ENCODE results near the gene IL9R.
"Not testable (repeated sequence)": the region's sequence is repeated elsewhere in the genome, so short reads cannot be mapped to it uniquely, and the experiment has no call there.

IL9R gene

GRCh38 chrX:155999751-156000150 lies 2.3 kb downstream of the IL9R start:
- not testable (repeated sequence) for DNase-seq

- DNase-seq, result no peak
Observed at GRCh38 chrX:156000361-156000926, 2.9 kb downstream of the IL9R start.

GRCh38 chrX:156001001-156001666 lies 3.6 kb downstream of the IL9R start:
- DNase-seq, result no peak

GRCh38 chrX:156001667-156002021 lies 4.1 kb downstream of the IL9R start:
- DNase-seq, result no peak

- DNase-seq, result no peak
Observed at GRCh38 chrX:156002507-156002906, 5.0 kb downstream of the IL9R start.

- no peak for DNase-seq
Observed at GRCh38 chrX:156003486-156004185, 6.1 kb downstream of the IL9R start.

- DNase-seq, result no peak
Observed at GRCh38 chrX:156004256-156004655, 6.8 kb downstream of the IL9R start.

- no peak for DNase-seq
Observed at GRCh38 chrX:156004740-156005139, 7.2 kb downstream of the IL9R start.

- no peak for DNase-seq
Observed at GRCh38 chrX:156005144-156005543, 7.6 kb downstream of the IL9R start.

GRCh38 chrX:156006468-156006867 lies 9.0 kb downstream of the IL9R start:
- DNase-seq, result not testable (repeated sequence)

- DNase-seq, result not testable (repeated sequence)
Observed at GRCh38 chrX:156008379-156008778, 10.9 kb downstream of the IL9R start.

- DNase-seq, result no peak
Observed at GRCh38 chrX:156008915-156009314, 11.4 kb downstream of the IL9R start.

GRCh38 chrX:156009691-156010090 lies 12.2 kb downstream of the IL9R start:
- not testable (repeated sequence) for DNase-seq

GRCh38 chrX:156013286-156013953 lies 15.9 kb downstream of the IL9R start:
- DNase-seq, result not testable (repeated sequence)

GRCh38 chrX:156019846-156020245 lies 22.4 kb downstream of the IL9R start:
- not testable (repeated sequence) for DNase-seq

GRCh38 chrX:156023002-156023401 lies 25.5 kb downstream of the IL9R start:
- DNase-seq, result not testable (repeated sequence)

GRCh38 chrX:156024949-156025492 lies 27.5 kb downstream of the IL9R start:
- not testable (repeated sequence) for DNase-seq

GRCh38 chrX:156028653-156029237 lies 31.2 kb downstream of the IL9R start:
- not testable (repeated sequence) for DNase-seq

- not testable (repeated sequence) for DNase-seq
Observed at GRCh38 chrX:156029296-156029695, 31.8 kb downstream of the IL9R start.

- not testable (repeated sequence) for DNase-seq
Observed at GRCh38 chrX:156029707-156030442, 32.4 kb downstream of the IL9R start.

GRCh38 chrX:156030474-156030873 lies 33.0 kb downstream of the IL9R start:
- not testable (repeated sequence) for DNase-seq
